GM21528 (cell line): ENCODE data around the gene AMZ1.
A peak's percentile ranks its signal among the peaks of the same experiment; 100 is the strongest.
"Not testable (repeated sequence)": the region's sequence is repeated elsewhere in the genome, so short reads cannot be mapped to it uniquely, and the experiment has no call there.

Experiments
- ATAC-seq: cut with Tn5 transposase; IDR thresholded peaks from one replicate; pipeline ENCODE4 v1.9.1; 2021; ENCODE audit warnings: mild to moderate bottlenecking, moderate library complexity; ENCODE audit not compliant: unreplicated experiment, low FRiP score

Gene AMZ1

GRCh38 chr7:2666588-2667250 lies 21.3 kb upstream of the AMZ1 start:
- ATAC-seq: no peak

GRCh38 chr7:2667843-2668242 lies 20.2 kb upstream of the AMZ1 start:
- no peak for ATAC-seq

- ATAC-seq: no peak
Measured at GRCh38 chr7:2668401-2668800, 19.6 kb upstream of the AMZ1 start.

- no peak for ATAC-seq
Measured at GRCh38 chr7:2670171-2670570, 17.8 kb upstream of the AMZ1 start.

- ATAC-seq: no peak
Measured at GRCh38 chr7:2670720-2671391, 17.1 kb upstream of the AMZ1 start.

- not testable (repeated sequence) for ATAC-seq
Measured at GRCh38 chr7:2673214-2673613, 14.8 kb upstream of the AMZ1 start.

- no peak for ATAC-seq
Measured at GRCh38 chr7:2673934-2674333, 14.1 kb upstream of the AMZ1 start.

GRCh38 chr7:2675256-2675764 lies 12.7 kb upstream of the AMZ1 start:
- ATAC-seq: no peak

GRCh38 chr7:2676576-2676975 lies 11.4 kb upstream of the AMZ1 start:
- ATAC-seq: not testable (repeated sequence)

- not testable (repeated sequence) for ATAC-seq
Measured at GRCh38 chr7:2678454-2678853, 9.5 kb upstream of the AMZ1 start.

- not testable (repeated sequence) for ATAC-seq
Measured at GRCh38 chr7:2679135-2680127, 8.6 kb upstream of the AMZ1 start.

- no peak for ATAC-seq
Measured at GRCh38 chr7:2680256-2680655, 7.7 kb upstream of the AMZ1 start.

GRCh38 chr7:2680792-2681490 lies 7.1 kb upstream of the AMZ1 start:
- ATAC-seq: no peak

- ATAC-seq: no peak
Measured at GRCh38 chr7:2681929-2682799, 5.8 kb upstream of the AMZ1 start.

GRCh38 chr7:2684501-2684900 lies 3.5 kb upstream of the AMZ1 start:
- ATAC-seq: no peak

GRCh38 chr7:2686101-2686500 lies 1.9 kb upstream of the AMZ1 start:
- no peak for ATAC-seq

GRCh38 chr7:2687338-2687869 lies 598 bp upstream of the AMZ1 start:
- ATAC-seq: no peak

- ATAC-seq: peak; percentile 80
Measured at GRCh38 chr7:2688409-2689342, 674 bp downstream of the AMZ1 start.
